CD4-positive, alpha-beta T cell treated with Interleukin-4 for 1 hour (primary cell): ENCODE results near the gene DYRK4.

Experiments used
- DNase-seq, 2 donors: peaks; one replicate each; pipeline ENCODE4 v3.0.0-alpha.2; 2020 to 2022

Gene DYRK4

GRCh38 chr12:4628406-4628805, 66.4 kb downstream of the DYRK4 start:
- DNase-seq, result no peak

GRCh38 chr12:4630262-4630661, 68.3 kb downstream of the DYRK4 start:
- no peak for DNase-seq

DNA sequence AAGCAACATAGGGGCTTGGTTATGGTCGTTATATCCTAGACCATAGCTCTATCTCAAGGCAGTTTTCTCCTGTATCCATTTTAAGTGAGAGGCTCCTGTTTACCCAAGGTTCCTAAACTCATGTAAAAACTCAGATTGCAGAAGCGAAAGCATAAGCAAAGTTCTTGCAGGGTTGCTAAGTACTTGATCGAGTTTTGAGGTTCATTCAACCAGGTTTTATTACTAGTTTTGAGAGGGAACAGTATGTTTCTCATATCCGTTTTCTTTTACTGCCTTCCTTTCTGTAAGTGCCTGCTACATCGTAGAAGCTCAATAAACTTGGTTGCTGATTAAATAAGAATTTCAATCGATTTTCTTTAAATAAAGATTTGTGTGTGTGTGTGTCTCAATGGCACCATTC, 81.7 kb downstream of the DYRK4 start:
- no peak for DNase-seq

- no peak for DNase-seq
Measured at GRCh38 chr12:4645023-4645422, 83.0 kb downstream of the DYRK4 start.

- DNase-seq, result peak in 1 of 2 donors; percentile 20
Measured at GRCh38 chr12:4648104-4648500, 86.1 kb downstream of the DYRK4 start.

GRCh38 chr12:4648501-4649357, 86.7 kb downstream of the DYRK4 start, which contains the start of the genes AKAP3 and NDUFA9:
AKAP3 (minus strand) TSS chr12:4649051; CDS start chr12:4638196, 10,855 bp downstream.
NDUFA9 (plus strand) TSS chr12:4649114; CDS start chr12:4649127, 13 bp downstream.
- DNase-seq, result peak; percentile 82 to 84

DNA sequence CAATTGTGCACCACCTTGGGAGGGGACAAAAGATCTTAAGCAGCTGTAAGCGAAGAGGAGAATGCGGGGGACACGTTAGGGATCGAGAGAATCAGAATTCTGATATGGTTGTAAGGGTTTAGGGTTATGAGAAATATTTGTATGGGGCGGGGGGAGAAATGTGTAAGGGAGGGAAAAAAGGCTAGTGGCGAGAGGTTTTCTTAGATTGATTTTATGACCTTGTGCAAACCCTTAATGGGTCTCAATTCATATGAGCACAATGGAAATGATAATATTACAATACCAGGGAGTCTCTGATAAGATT, 87.3 kb downstream of the DYRK4 start:
- DNase-seq, result no peak

DNA sequence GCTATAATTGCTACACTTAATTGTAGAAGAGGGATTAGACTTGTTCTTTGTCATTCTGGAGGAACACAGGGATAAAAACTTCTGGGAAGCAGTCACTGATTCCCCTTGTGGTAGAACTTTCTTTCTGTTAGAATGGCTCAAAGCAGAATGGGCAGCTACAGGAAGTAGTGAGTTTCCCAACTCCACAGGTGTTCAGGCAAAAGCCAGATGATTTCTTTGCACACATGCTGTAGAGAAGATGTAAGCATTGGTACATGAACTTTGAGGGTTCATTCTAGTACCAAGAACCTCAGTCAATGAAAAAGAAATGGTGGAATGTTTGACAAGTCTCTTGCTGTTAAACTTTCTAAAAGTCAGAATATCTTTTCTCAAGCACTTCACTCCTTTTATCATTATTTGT, 91.2 kb downstream of the DYRK4 start:
- no peak for DNase-seq

DNA sequence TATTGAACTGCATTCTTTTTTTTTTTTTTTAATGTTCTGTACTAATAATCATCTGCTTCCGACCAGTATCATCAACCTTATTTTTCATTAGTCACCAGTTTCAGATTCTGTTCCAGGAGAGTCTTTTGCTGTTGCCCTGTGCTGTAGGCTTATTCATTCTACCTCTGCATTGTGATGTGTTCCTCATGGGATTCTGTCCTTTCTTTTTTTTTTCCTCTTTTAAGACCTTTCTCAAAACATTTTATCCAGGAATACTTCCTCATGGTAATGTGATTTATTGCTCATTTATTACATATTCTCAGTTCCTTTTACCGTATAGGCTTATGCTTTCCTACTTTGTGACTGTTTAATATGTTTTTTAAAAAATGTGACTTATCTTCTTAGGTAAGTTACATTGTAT, 91.7 kb downstream of the DYRK4 start:
- DNase-seq, result no peak
